ENCODE data around the gene EXD1. TPM values are rescaled to one million over a fixed set of nuclear protein-coding genes. Genes with fewer than 3 reads are reported as not detected.

EXD1 gene, protein sequence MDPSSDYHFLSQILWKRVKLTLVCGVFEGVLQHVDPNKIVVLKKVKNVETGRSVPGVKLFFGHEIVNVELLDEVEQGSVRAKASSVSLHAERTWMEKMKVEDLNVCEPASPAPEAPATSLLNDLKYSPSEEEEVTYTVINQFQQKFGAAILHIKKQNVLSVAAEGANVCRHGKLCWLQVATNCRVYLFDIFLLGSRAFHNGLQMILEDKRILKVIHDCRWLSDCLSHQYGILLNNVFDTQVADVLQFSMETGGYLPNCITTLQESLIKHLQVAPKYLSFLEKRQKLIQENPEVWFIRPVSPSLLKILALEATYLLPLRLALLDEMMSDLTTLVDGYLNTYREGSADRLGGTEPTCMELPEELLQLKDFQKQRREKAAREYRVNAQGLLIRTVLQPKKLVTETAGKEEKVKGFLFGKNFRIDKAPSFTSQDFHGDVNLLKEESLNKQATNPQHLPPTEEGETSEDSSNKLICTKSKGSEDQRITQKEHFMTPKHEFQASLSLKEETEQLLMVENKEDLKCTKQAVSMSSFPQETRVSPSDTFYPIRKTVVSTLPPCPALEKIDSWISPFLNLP
- total RNA-seq = not detected

- H3K36me3 ChIP-seq = no peaks in the 10 kb centered on the region
- H3K4me3 ChIP-seq = peak within 1 kb of the TSS; percentile 81 to 94
- H3K9me3 ChIP-seq = no peaks in the 10 kb centered on the region
- H3K4me1 ChIP-seq = peaks cover 0 to 30% of the 10 kb centered on the region in 2 donors
- H3K27me3 ChIP-seq = no peaks in the 10 kb centered on the region
- TF ChIP-seq, protein P1, sequence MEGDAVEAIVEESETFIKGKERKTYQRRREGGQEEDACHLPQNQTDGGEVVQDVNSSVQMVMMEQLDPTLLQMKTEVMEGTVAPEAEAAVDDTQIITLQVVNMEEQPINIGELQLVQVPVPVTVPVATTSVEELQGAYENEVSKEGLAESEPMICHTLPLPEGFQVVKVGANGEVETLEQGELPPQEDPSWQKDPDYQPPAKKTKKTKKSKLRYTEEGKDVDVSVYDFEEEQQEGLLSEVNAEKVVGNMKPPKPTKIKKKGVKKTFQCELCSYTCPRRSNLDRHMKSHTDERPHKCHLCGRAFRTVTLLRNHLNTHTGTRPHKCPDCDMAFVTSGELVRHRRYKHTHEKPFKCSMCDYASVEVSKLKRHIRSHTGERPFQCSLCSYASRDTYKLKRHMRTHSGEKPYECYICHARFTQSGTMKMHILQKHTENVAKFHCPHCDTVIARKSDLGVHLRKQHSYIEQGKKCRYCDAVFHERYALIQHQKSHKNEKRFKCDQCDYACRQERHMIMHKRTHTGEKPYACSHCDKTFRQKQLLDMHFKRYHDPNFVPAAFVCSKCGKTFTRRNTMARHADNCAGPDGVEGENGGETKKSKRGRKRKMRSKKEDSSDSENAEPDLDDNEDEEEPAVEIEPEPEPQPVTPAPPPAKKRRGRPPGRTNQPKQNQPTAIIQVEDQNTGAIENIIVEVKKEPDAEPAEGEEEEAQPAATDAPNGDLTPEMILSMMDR (IDR thresholded peaks at IDR 0.05) = peak; percentile 96 to 98
- DNase-seq (ENCODE audit: low spot score) = peak; percentile 98
- peak within 1 kb of the TSS; percentile 93 to 94 for H3K27ac ChIP-seq
Measured at GRCh38 chr15:41230650-41231421, at the start of gene EXD1, which contains the start of gene CHP1. TSS of gene EXD1 (minus strand) at chr15:41230757. CDS start at chr15:41226575, 4,182 bp downstream. TSS of gene CHP1 (plus strand) at chr15:41231268. CDS start at chr15:41231383, 115 bp downstream.

DNA sequence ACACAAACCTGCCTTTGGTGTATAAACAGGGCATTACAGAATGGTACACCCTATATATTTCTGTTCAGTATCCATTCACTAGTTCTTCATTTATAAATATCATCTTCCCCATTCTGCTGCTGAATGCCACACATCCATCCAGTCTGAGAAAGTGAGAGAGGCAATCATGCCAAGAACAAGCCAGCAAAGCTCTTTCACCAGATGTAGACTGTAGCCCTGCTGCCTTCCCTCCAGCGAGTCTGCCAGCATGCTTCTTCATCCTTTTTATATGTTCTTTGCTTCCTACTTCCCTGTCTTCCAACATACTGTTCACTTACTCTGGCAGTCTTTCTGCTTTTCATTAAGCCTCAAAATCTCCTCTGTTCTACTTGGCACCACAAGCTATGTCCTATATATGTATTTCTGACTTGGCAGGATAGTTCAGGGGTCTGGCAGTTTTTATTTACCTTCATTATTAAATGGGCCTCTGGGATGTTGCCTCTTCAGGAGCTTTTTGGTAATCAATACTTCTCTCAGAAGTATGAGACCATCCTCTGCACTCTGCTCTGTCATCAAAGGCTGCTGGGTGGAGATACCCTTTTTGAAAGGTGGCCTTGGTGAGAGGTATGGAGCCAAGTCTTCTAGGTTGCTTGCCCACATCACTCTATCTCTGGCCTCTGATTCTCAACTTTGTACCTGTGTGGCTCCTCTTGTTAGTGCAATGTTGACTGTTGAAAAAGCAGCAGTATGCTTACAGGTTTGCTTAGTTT is 49.2 kb upstream of the EXD1 start:
- TF ChIP-seq, protein P1 (IDR thresholded peaks at IDR 0.05) = no peak
- H3K27me3 ChIP-seq = no peaks in the 10 kb centered on the region
- H3K4me3 ChIP-seq = no peak overlapping the region

DNA sequence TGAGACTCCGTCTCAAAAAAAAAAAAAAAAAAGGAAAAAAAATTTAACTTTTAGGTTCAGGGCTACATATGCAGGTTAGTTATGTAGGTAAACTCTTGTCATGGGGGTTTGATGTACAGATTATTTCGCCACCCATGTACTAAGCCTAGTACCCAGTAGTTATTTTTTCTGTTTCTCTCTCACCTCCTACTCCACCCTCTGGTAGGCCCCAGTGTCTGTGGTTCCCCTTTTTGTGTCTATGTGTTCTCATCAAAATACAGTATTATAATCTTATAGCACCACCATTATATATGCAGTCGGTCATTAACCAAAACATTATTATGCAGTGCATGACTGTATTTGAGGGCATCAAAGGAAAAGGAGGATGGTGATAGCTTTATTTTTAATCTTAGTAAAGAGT is 47.8 kb upstream of the EXD1 start:
- Histone ChIP-seq H3K9me3 (no peaks in the 10 kb centered on the region), H3K27ac (no peak overlapping the region), H3K36me3 (peaks cover 49% of the 10 kb centered on the region), H3K27me3 (no peaks in the 10 kb centered on the region), H3K4me3 (no peak overlapping the region), H3K4me1 (peaks cover 0 to 4% of the 10 kb centered on the region in 2 donors)
- no peak for DNase-seq (ENCODE audit: low spot score)
- TF ChIP-seq, protein P1 (IDR thresholded peaks at IDR 0.05) = no peak

More for the DNA sequence above, 49.2 kb upstream of the EXD1 start:
- Histone ChIP-seq H3K9me3 (no peaks in the 10 kb centered on the region), H3K4me1 (peaks cover 0 to 6% of the 10 kb centered on the region in 2 donors), H3K27ac (no peak overlapping the region), H3K36me3 (peaks cover 40% of the 10 kb centered on the region)
- no peak for DNase-seq (ENCODE audit: low spot score)

GRCh38 chr15:41276831-41277230 is 46.3 kb upstream of the EXD1 start:
- Histone ChIP-seq H3K9me3 (no peaks in the 10 kb centered on the region), H3K4me1 (no peaks in the 10 kb centered on the region), H3K36me3 (peaks cover 64% of the 10 kb centered on the region), H3K27me3 (no peaks in the 10 kb centered on the region), H3K27ac (no peak overlapping the region), H3K4me3 (no peak overlapping the region)
- DNase-seq (ENCODE audit: low spot score) = no peak
- TF ChIP-seq, protein P1 (IDR thresholded peaks at IDR 0.05) = no peak

DNA sequence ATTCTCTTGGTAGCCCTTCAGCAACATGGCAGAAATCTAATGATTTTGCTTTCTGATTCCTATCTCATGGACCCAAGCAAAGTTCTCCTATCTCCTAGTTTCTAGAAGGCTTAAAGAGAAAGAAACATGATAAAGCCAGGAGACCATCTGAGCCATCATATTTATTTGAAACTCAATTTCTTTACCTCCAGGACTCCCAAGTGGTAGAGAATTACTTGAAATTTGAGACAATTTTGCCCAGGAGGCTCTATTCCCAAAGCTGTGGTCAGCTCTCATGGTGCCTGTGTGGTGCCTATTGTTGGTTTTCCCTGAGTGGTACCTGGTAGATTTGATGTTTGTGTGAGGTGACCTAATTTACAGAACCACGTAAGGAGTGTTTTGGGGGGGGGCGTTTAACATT is 39.3 kb upstream of the EXD1 start:
- H3K36me3 ChIP-seq = peaks cover 40% of the 10 kb centered on the region
- TF ChIP-seq, protein P1 (IDR thresholded peaks at IDR 0.05) = no peak
- H3K4me1 ChIP-seq = no peaks in the 10 kb centered on the region
- H3K4me3 ChIP-seq = no peak overlapping the region
- no peak for DNase-seq (ENCODE audit: low spot score)
- no peak overlapping the region for H3K27ac ChIP-seq
- no peaks in the 10 kb centered on the region for H3K9me3 ChIP-seq
- no peaks in the 10 kb centered on the region for H3K27me3 ChIP-seq
